ENCODE results near the gene DHCR24. TPM values are rescaled to one million over a fixed set of nuclear protein-coding genes. Genes with fewer than 3 reads are reported as not detected.

The DHCR24 gene
- total RNA-seq, 4 donors from 2014 or later = 167 to 525 (median 389) TPM

GRCh38 chr1:54804471-54805132, 82.4 kb downstream of the DHCR24 start:
- peaks cover 27% of the 10 kb centered on the region for H3K4me1 ChIP-seq
- H3K27me3 ChIP-seq = peaks cover 16% of the 10 kb centered on the region
- H3K9me3 ChIP-seq = no peaks in the 10 kb centered on the region
- H3K36me3 ChIP-seq = no peaks in the 10 kb centered on the region
- no peak for TF ChIP-seq POLR2AphosphoS5 (IDR thresholded peaks at IDR 0.05)
- TF ChIP-seq EP300 (IDR thresholded peaks at IDR 0.05) = no peak
- TF ChIP-seq POLR2A (IDR thresholded peaks at IDR 0.05) = no peak
- TF ChIP-seq CTCF (IDR thresholded peaks at IDR 0.05) = no peak
- H3K4me3 ChIP-seq = no peak overlapping the region
- DNase-seq (ENCODE audit: low spot score in 2 of 2) = peak; percentile 26 to 40
- WGBS = 53% methylated on average over 5 of the region's 6 CpGs
- H3K27ac ChIP-seq = no peak overlapping the region

GRCh38 chr1:54803761-54804470, 83.1 kb downstream of the DHCR24 start:
- Histone ChIP-seq H3K27me3 (peaks cover 16% of the 10 kb centered on the region), H3K4me3 (no peak overlapping the region), H3K9me3 (no peaks in the 10 kb centered on the region), H3K36me3 (no peaks in the 10 kb centered on the region), H3K4me1 (peaks cover 33% of the 10 kb centered on the region), H3K27ac (no peak overlapping the region)
- peak; percentile 39 to 55 for DNase-seq (ENCODE audit: low spot score in 2 of 2)
- 44% methylated on average over 4 of the region's 4 CpGs for WGBS
- TF ChIP-seq EP300 (IDR thresholded peaks at IDR 0.05) (no peak), POLR2AphosphoS5 (IDR thresholded peaks at IDR 0.05) (no peak), POLR2A (IDR thresholded peaks at IDR 0.05) (no peak), CTCF (IDR thresholded peaks at IDR 0.05) (no peak)

- WGBS = 7% methylated on average over 15 of the region's 58 CpGs
- no peaks in the 10 kb centered on the region for H3K9me3 ChIP-seq
- peak within 1 kb of the TSS; percentile 70 for H3K27ac ChIP-seq
- H3K4me1 ChIP-seq = peaks cover 40% of the 10 kb centered on the region
- H3K4me3 ChIP-seq = peak within 1 kb of the TSS; percentile 53
- H3K36me3 ChIP-seq = no peaks in the 10 kb centered on the region
- peaks cover 16% of the 10 kb centered on the region for H3K27me3 ChIP-seq
- TF ChIP-seq EP300 (IDR thresholded peaks at IDR 0.05) = no peak
- no peak for TF ChIP-seq POLR2A (IDR thresholded peaks at IDR 0.05)
- TF ChIP-seq POLR2AphosphoS5 (IDR thresholded peaks at IDR 0.05) = no peak
- TF ChIP-seq CTCF (IDR thresholded peaks at IDR 0.05) = peak in 1 of 2 donors; percentile 49
- peak in 1 of 2 donors; percentile 72 for DNase-seq (ENCODE audit: low spot score in 2 of 2)
Observed at GRCh38 chr1:54800899-54801759, 85.9 kb downstream of the DHCR24 start, which contains the start of gene TTC22. Gene TTC22 (minus strand): TSS chr1:54801323. CDS start chr1:54801163, 160 bp downstream.

- peak overlapping the region; percentile 70 for H3K27ac ChIP-seq
Observed at GRCh38 chr1:54800041-54800898, 86.7 kb downstream of the DHCR24 start.

More at GRCh38 chr1:54800041-54800898, 86.7 kb downstream of the DHCR24 start:
- TF ChIP-seq CTCF (IDR thresholded peaks at IDR 0.05) (no peak), EP300 (IDR thresholded peaks at IDR 0.05) (no peak), POLR2A (IDR thresholded peaks at IDR 0.05) (no peak), POLR2AphosphoS5 (IDR thresholded peaks at IDR 0.05) (no peak)
- H3K36me3 ChIP-seq = no peaks in the 10 kb centered on the region
- H3K9me3 ChIP-seq = no peaks in the 10 kb centered on the region
- peaks cover 46% of the 10 kb centered on the region for H3K4me1 ChIP-seq
- H3K4me3 ChIP-seq = peak overlapping the region; percentile 53
- H3K27me3 ChIP-seq = peaks cover 16% of the 10 kb centered on the region
- peak in 1 of 2 donors; percentile 53 for DNase-seq (ENCODE audit: low spot score in 2 of 2)
- WGBS = 91% methylated on average over 5 of the region's 39 CpGs

Other genes with a start within 250 kb of the DHCR24 start
- 1 to 10 TPM; 2.0 to 5.7 (median 3.8) TPM for gene MROH7, start 245.4 kb downstream of the DHCR24 start, total RNA-seq
- gene TTC4, start 171.3 kb downstream of the DHCR24 start, total RNA-seq = 10 to 100 TPM; 16.7 to 59.9 (median 18.2) TPM
- 1 to 10 TPM; 3.2 to 8.7 (median 5.8) TPM for gene PARS2, start 122.7 kb downstream of the DHCR24 start, total RNA-seq
- gene TTC22, start 85.9 kb downstream of the DHCR24 start, total RNA-seq = 10 to 100 TPM; 37.4 to 64.0 (median 58.0) TPM
- 1 to 10 TPM; 1.7 to 6.3 (median 4.1) TPM for gene TMEM61, start 93.4 kb upstream of the DHCR24 start, total RNA-seq
- gene BSND, start 111.7 kb upstream of the DHCR24 start, total RNA-seq = not detected
- gene PCSK9, start 152.4 kb upstream of the DHCR24 start, total RNA-seq = 1 to 10 TPM in 1 of 4 donors, under 1 TPM in 3; 0.24 to 1.5 (median 0.36) TPM

All from suprapubic skin (tissue), 4 donors.